GM12865 (cell line): ENCODE results near the gene KCNV2.

Experiments used
- DNase-seq: peaks from one replicate; pipeline ENCODE4 v3.0.0; 2010; ENCODE audit warnings: low read depth
- H3K4me3 ChIP-seq: 2 replicates; pipeline ENCODE4 v1.5.1; 2011; ENCODE audit warnings: mild to moderate bottlenecking, low read depth, low read length, control low read depth
- TF ChIP-seq, protein P1 (sequence below): IDR thresholded peaks from 2 replicates; pipeline ENCODE4 v1.5.1; 2011; ENCODE audit warnings: low read length, control low read depth, low read depth, inconsistent platforms; ENCODE audit not compliant: insufficient read depth; ENCODE audit errors: missing control alignments

The KCNV2 gene

DNA sequence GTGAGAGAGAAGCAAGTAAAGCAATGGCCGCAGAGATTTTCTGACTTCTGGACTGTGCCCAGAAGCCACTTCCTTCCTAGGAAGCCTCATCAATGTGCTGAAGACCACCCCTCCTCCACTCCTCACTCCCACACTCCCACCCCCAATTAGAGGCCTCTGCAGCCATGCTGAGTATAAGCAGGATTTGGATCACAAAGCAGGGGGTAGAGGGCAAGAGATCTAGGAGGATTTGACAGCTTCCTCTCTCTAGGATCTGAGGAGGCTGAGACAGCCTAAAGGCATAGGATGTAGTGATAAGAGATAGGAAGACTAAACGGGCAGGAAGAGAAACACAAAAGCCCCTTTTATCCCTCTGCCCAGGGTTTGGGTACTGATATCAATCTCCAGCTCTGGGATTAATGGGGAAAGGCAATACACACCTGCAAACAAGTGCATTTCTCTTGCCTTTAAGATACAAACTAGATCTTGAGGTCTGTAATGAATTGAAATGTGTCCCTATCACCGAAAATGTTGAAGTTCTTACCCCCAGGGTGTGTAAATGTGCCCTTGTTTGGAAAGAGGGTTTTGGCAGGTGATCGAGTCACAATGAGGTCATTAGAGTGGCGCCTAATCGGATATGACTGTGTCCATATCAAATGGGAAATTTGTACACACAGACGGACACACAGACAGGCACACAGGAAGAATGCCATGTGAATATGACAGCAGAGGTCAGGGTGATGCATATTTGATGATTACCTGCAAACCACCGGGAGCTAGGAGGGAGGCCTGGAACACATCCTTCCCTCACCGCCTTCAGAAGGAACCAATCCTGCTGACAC, 28.5 kb downstream of the KCNV2 start:
- TF ChIP-seq, protein P1, sequence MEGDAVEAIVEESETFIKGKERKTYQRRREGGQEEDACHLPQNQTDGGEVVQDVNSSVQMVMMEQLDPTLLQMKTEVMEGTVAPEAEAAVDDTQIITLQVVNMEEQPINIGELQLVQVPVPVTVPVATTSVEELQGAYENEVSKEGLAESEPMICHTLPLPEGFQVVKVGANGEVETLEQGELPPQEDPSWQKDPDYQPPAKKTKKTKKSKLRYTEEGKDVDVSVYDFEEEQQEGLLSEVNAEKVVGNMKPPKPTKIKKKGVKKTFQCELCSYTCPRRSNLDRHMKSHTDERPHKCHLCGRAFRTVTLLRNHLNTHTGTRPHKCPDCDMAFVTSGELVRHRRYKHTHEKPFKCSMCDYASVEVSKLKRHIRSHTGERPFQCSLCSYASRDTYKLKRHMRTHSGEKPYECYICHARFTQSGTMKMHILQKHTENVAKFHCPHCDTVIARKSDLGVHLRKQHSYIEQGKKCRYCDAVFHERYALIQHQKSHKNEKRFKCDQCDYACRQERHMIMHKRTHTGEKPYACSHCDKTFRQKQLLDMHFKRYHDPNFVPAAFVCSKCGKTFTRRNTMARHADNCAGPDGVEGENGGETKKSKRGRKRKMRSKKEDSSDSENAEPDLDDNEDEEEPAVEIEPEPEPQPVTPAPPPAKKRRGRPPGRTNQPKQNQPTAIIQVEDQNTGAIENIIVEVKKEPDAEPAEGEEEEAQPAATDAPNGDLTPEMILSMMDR = no peak
- H3K4me3 ChIP-seq = no peak overlapping the region
- no peak for DNase-seq

DNA sequence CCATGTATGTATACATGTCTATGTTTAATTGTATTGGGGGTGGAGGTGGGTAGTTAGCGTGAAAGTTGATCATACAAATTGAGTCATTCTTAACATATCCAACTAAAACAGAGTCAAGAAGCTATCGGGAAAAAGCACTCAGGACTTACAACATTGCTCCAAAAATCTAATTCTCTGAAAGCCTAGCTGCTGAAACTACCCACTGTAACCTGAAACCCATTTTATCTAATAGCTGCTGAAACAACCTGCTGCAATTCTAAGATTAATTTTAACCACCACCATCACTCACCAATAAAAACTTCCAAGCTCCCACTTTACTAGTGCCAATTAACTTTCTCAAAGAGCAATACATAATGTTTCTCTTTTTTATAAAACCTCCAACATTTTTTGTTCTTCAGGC, 32.2 kb downstream of the KCNV2 start:
- no peak for DNase-seq
- H3K4me3 ChIP-seq = no peak overlapping the region
- TF ChIP-seq, protein P1 = no peak

DNA sequence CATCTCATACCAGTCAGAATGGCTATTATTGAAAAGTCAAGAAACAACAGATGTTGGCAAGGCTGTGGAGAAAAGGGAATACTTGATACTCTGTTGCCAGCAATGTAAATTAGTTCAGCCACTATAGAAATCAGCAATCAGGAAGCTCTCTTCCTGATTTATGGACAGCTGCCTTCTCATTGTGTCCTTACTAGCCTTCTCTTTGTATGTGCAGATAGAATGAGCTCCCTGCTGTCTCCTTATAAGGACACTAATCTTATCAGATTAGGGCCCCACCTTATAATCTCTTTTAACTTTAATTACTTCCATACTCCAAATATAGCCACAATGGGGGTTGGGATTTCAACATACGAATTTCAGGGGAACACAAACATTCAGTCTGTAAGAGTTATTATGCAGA, 38.0 kb downstream of the KCNV2 start:
- TF ChIP-seq, protein P1 = no peak
- no peak for DNase-seq
- H3K4me3 ChIP-seq = no peak overlapping the region

DNA sequence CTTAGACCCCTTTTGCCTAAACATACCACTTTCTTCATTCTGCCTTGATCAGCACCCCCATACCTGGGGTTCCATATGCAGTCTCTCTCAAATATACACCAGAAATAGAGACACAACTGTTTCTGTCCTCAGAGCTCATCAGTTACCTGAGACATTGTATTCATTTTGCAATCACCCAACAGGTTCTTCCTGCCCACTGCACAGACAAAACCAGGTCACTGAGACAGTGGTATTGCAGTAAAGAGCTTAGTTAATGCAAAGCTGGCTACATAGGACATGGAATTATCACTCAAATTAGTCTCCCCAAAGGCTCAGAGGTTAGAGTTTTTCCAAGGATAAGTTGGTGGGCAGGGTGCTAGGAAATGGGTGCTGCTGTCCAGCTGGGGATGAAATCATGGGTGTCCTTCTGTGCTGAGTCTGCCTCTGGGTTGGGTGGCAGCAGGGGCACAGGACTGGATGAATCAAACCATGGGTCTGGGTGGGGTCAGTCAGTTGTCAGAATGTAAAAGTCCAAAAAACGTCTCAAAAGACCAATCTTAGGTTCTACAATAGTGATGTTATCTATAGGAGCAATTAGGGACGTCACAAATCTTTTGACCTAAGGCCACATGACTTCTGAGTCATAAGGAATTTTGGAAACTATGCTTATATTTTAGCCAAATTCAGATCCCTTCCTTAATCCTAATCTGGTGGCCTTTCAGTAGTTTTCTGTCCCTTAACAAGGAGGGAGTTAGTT, 41.0 kb downstream of the KCNV2 start:
- H3K4me3 ChIP-seq = no peak overlapping the region
- TF ChIP-seq, protein P1 = no peak
- DNase-seq = no peak

DNA sequence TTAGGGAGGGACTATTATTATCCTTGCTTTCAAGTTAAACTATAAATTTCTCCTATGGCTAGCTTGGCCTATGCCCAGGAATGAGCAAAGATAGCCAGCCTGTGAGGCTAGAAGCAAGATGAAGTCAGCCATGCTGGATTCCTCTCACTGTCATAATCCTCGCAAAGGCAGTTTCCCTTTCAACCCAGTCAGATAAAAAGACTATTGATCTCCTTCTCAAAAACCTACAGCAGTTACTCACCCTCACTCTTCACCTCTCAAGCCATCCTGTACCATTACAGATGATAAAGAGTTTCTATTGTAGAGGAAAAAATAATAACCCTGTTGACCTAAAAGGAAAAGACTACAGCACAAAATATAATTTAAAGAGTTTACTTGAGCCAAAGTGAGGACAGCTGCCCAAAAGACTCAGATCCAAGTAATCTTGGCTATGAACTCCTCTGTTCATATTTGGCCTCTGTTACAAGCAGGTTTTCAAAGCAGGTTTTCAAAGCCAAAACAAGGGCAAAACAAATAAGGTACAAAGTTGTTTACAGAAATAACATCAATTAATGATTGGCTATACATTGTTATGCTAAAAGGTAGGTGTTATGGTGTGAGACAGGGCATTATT, 41.7 kb downstream of the KCNV2 start:
- no peak overlapping the region for H3K4me3 ChIP-seq
- DNase-seq = no peak
- TF ChIP-seq, protein P1 = no peak

DNA sequence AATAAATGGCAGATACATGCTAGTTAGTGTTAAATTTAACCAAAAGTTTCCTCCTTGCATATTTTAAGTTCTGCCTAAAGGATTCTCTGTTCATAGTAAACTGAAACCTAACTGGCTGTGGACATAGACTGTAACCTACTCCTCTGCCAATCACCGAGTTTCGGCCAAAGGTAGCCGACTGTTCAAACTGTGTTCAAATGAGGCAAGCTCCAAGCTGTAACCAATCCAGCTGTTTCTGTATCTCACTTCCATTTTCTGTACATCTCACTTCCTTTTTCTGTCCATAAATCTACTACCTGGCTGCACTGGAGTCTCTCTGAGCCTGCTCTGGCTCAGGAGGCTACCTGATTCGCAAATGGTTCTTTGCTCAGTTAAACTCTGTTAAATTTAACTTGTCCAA, 44.1 kb downstream of the KCNV2 start:
- H3K4me3 ChIP-seq = no peak overlapping the region
- peak; percentile 66 for DNase-seq
- TF ChIP-seq, protein P1 = no peak
